LNCAP (cell line): ENCODE data around the gene ALDH1A3.

Experiments used
- TF ChIP-seq, protein P1 (sequence below): fragments of 450-650 bp; IDR thresholded peaks from 2 replicates; pipeline ENCODE4 v1.5.1; 2017; ENCODE audit warnings: mild to moderate bottlenecking

ALDH1A3 gene

DNA sequence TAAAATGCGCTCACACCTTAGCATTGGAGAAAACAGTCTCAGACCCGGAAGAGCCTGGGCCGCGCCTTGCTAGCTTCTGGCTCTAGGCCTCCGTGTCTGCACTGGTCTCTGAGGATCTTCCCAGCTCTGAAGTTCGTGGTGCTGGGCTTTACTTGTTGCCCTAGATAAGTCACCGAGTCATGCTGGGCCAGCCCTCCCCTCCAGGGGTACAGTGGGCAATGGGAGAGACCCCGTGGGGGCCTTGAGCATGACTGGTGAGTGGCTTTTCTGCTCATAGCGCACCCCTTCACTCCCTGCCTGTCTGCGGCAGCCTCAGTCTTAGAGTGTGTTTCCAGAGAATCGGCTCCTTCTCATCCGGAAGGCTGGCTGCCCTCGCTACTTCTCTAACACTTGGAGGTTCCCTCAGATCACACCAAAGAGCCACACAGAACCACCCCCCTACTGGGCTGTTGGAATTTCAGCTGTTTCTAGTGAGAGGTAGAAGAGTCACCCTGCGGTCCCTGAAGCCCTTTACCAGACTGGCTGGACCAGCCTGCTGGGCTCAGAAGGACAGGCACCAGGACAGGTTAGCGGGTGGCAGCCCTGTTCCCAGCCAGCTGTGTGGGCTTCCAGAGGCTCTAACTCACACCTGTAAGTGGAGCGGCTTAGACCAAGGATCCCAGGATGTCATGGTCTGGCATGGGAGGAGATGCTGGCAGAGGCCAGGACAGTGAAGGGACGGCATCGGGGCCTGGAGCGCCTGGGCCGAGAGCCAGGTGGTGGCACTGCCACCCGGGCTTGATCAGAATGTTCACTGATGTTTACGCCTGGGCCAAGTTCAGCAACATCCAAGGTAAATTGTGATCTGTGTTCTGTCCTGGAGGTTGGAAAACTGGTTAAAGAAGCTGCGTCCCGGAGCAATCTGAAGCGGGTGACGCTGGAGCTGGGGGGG lies 17.9 kb downstream of the ALDH1A3 start:
- TF ChIP-seq, protein P1, sequence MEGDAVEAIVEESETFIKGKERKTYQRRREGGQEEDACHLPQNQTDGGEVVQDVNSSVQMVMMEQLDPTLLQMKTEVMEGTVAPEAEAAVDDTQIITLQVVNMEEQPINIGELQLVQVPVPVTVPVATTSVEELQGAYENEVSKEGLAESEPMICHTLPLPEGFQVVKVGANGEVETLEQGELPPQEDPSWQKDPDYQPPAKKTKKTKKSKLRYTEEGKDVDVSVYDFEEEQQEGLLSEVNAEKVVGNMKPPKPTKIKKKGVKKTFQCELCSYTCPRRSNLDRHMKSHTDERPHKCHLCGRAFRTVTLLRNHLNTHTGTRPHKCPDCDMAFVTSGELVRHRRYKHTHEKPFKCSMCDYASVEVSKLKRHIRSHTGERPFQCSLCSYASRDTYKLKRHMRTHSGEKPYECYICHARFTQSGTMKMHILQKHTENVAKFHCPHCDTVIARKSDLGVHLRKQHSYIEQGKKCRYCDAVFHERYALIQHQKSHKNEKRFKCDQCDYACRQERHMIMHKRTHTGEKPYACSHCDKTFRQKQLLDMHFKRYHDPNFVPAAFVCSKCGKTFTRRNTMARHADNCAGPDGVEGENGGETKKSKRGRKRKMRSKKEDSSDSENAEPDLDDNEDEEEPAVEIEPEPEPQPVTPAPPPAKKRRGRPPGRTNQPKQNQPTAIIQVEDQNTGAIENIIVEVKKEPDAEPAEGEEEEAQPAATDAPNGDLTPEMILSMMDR: no peak

DNA sequence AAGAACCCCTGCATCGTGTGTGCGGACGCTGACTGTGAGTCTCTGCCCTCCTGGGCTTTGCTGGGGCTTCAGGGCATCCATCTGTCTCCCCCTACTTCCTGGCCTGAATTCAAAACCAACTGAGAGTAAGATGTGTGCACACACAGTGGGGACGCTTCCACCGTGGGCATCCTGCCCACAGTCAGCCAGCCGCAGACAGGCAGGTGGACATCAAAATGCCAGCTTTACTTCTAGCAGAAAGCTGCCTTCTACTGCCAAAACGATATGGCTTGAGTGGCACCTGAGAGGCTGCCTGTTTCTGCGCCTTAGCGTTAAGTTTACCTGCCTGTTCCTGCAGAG lies 18.5 kb downstream of the ALDH1A3 start:
- TF ChIP-seq, protein P1: no peak

DNA sequence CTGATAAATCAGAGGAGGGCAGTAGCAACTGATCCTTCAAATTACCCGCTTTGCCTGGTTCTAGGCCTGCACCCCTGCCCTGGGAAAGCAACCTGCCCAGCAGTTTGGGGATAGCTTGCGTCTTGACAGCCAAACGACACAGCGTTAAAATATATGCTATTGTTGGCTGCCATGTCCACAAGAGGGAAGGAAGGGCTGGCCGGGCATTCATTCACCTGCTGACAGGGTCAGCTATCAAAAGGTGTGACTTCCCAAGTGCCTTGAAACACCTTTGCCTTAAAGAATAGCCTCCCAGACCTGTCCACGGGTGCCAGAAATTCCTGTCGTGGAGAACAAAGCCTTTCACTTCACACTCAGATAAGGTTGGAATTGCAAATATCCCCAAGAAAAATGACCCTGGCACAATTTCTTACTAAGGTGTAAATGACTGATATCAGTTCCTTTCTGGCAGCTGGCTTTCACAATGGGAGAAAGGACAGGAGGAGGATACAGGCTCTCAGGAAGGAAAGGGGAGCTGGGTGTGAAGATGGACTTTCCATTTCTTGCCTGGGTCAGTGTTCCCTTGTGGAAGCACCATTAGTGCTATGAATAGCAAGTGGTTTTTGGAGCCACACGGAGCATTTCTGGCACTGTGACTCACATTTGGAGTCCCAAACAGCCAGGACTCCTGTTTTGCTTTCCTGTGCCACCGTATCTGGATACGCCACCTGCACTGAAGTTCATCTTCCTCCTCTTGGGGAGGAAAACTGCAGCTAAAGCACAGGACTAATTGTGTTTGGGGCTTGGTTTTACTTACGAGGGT lies 19.2 kb downstream of the ALDH1A3 start:
- TF ChIP-seq, protein P1: no peak

DNA sequence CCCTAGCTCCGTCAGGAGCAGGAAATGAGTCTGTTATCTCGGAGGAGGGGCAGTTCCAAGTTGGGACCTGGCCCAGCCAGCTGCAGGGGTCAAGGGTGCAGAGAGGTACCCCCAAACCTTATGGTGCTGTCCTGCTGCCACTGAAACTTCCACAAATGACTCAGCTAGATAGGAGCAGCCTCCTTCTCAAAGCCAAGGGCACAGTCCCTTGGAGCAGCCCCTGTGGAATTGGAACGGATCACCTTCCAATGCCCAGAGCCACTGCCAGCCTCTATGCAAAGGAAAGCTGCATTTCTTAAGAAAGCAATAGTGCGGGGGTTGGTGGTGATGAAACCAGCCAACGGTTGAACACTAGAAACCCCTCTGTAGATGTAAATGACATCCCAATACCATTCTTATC lies 20.0 kb downstream of the ALDH1A3 start:
- TF ChIP-seq, protein P1: no peak

DNA sequence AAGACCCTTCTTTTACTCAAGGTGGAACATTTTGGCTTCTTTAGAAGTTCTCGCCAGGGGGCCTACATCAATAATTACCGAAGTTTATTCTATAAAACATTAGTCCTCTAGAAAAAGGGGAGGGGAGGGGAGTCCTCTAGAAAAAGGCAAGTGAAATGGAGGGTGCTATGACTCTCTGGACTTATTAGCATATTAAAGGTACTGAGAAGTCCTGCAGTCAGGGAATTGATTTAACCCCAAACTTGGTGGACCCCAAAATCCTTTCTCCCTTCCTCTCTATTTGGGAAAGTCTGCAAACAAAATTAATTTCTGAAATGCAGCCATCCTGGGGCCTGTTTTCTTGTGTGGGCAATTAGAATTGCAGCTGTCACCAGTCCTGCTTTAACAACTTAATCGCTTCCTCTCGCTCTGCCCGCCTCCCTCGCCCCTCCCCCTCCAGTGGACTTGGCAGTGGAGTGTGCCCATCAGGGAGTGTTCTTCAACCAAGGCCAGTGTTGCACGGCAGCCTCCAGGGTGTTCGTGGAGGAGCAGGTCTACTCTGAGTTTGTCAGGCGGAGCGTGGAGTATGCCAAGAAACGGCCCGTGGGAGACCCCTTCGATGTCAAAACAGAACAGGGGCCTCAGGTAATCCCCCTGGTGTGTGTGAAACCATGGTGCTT lies 20.6 kb downstream of the ALDH1A3 start:
- TF ChIP-seq, protein P1: no peak

DNA sequence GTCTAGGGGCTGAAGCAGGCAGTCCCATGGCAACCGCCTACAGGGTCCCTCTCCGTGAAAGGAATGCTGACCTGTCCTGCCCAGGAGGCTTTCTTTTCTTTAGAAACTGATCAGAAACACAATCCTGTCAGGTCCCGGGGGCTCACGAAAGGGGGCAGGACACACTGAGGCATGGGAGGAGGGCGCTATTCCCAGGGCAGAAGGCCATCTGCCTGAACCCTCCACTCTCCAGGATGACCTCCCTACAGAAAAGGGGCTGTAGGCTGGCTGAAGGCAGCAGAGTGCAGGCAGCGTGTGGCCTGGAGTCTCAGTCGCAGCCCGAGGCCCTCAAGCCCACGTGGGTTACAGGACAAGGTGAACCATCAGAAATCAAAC lies 21.2 kb downstream of the ALDH1A3 start:
- TF ChIP-seq, protein P1: no peak

DNA sequence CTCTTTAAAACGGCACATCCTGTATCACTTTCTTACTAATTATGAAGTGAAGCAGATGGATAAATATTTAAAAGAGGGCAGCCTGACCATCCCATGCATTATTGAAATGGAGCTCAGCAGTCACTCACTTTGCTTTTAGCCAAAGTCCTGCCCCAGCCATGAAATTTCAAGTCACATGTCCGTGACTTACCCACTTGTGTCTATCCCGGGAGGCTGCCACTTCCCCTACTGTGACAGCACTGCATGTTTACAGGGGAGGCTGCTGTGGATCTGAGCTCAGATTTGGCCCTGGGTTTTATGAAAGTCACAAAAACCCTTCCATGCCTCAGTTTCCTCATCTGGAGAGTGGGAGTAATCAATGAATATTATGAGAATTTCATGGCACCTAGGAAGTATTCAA lies 21.7 kb downstream of the ALDH1A3 start:
- TF ChIP-seq, protein P1: no peak
